Upper lobe of left lung (tissue), 4 donors: ENCODE measurements around the gene ARHGAP10.

Experiments used
- CTCF ChIP-seq, 6 experiments: fragments of 450-650 bp in 4 of 6; fragments of 200-600 bp in 2 of 6; sonication (generic) in 2 of 6; IDR thresholded peaks; one replicate each; pipeline ENCODE4 v1.5.1; 2016 to 2019; ENCODE audit warnings: antibody characterized with exemption in 6 of 6
- EP300 ChIP-seq, 4 donors: sonication (generic); formaldehyde crosslinking; IDR thresholded peaks; one replicate each; pipeline ENCODE4 v1.5.1; 2017; ENCODE audit warnings: antibody characterized with exemption in 4 of 4, control low read depth in 2 of 4
- POLR2A ChIP-seq, 4 donors: fragments of 450-650 bp; IDR thresholded peaks; one replicate each; pipeline ENCODE4 v1.5.1; 2016 to 2017; ENCODE audit warnings: antibody characterized with exemption in 4 of 4, mild to moderate bottlenecking in 2 of 4
- POLR2AphosphoS5 ChIP-seq, 2 donors: sonication (generic); formaldehyde crosslinking; IDR thresholded peaks; one replicate each; pipeline ENCODE4 v1.5.1; 2017; ENCODE audit warnings: antibody characterized with exemption in 2 of 2

- TF ChIP-seq POLR2A (IDR thresholded peaks at IDR 0.05) (no peak), CTCF (IDR thresholded peaks at IDR 0.05) (no peak), POLR2AphosphoS5 (IDR thresholded peaks at IDR 0.05) (no peak), EP300 (IDR thresholded peaks at IDR 0.05) (no peak)
These were observed 298.4 kb downstream of the ARHGAP10 start for GRCh38 chr4:148030193-148030873.
